A673 (cell line): Measurements from ENCODE around the gene ACCSL. TPM values are rescaled to one million over a fixed set of nuclear protein-coding genes. Genes with fewer than 3 reads are reported as not detected.

Experiments
- BruUV-seq: library from RNA; stranded (reverse); fragments of 400-500 nt; replicated peaks from 2 replicates; lab custom pipeline; 2021; lab: Mats Ljungman, UMichigan
- CTCF ChIA-PET: fragments of 300-600 bp; sonication (Branson Sonifier 250); formaldehyde crosslinking; loops from one replicate; lab custom pipeline; 2022; ENCODE audit warnings: antibody characterized with exemption; lab: Charles Lee
- POLR2A ChIA-PET: fragments of 300-600 bp; sonication (Branson Sonifier 250); formaldehyde crosslinking; loops from one replicate; lab custom pipeline; 2022; ENCODE audit warnings: antibody characterized with exemption; ENCODE audit not compliant: low non-redundant PET; lab: Charles Lee
- DNase-seq: peaks from one replicate; pipeline ENCODE4 v3.0.0-alpha.2; 2015; ENCODE audit warnings: low spot score
- H3K27ac ChIP-seq: fragments of 200-600 bp; sonication (generic); 2 replicates; pipeline ENCODE4 v1.5.1; 2016; ENCODE audit warnings: mixed run types, low read depth, mild to moderate bottlenecking, mixed read lengths, antibody characterized with exemption, low read length; ENCODE audit not compliant: poor library complexity, severe bottlenecking
- H3K27me3 ChIP-seq: fragments of 200-600 bp; sonication (generic); replicated peaks from 2 replicates; pipeline ENCODE4 v1.6.1; 2017; ENCODE audit warnings: mixed run types, low read depth, mild to moderate bottlenecking, mixed read lengths, antibody characterized with exemption, low read length; ENCODE audit not compliant: insufficient read depth, poor library complexity
- H3K36me3 ChIP-seq: fragments of 200-600 bp; sonication (generic); 2 replicates; pipeline ENCODE4 v1.6.1; 2016; ENCODE audit warnings: mixed run types, mild to moderate bottlenecking, mixed read lengths, antibody characterized with exemption, low read length; ENCODE audit not compliant: insufficient read depth, poor library complexity, severe bottlenecking
- H3K4me1 ChIP-seq: fragments of 200-600 bp; sonication (generic); 2 replicates; pipeline ENCODE4 v1.6.1; 2017; ENCODE audit warnings: mixed run types, mild to moderate bottlenecking, mixed read lengths, antibody characterized with exemption, low read length; ENCODE audit not compliant: insufficient read depth, poor library complexity, severe bottlenecking
- H3K4me3 ChIP-seq: fragments of 200-600 bp; sonication (generic); 2 replicates; pipeline ENCODE4 v1.5.1; 2016; ENCODE audit warnings: low read depth, mixed run types, mild to moderate bottlenecking, mixed read lengths, low read length; ENCODE audit not compliant: poor library complexity, severe bottlenecking
- H3K9me3 ChIP-seq: fragments of 200-600 bp; sonication (generic); 2 replicates; pipeline ENCODE4 v1.6.1; 2016; ENCODE audit warnings: mixed run types, low read depth, mild to moderate bottlenecking, mixed read lengths, antibody characterized with exemption, low read length; ENCODE audit not compliant: poor library complexity, severe bottlenecking
- CTCF ChIP-seq: fragments of 300-800, 200-600 bp; sonication (generic); conservative IDR thresholded peaks from 2 replicates; pipeline ENCODE4 v1.5.1; 2017; ENCODE audit warnings: low read depth, mild to moderate bottlenecking, antibody characterized with exemption, low read length, moderate library complexity, mixed read lengths
- EZH2 ChIP-seq: fragments of 200-600 bp; sonication (generic); IDR thresholded peaks from 2 replicates; pipeline ENCODE4 v1.6.1; 2017; ENCODE audit warnings: borderline replicate concordance, low read depth, mild to moderate bottlenecking, mixed read lengths, antibody characterized with exemption, low read length; ENCODE audit not compliant: poor library complexity, severe bottlenecking
- intact Hi-C: fragments of 100-400 bp; cut with micrococcal nuclease; formaldehyde crosslinking; loops from one replicate; pipeline ENCODE4 v1.10.0; 2022; ENCODE audit not compliant: unreplicated experiment
- total RNA-seq: library from RNA; stranded (reverse); gene quantifications from 2 replicates; pipeline ENCODE4 v1.2.3, GENCODE V29; 2021

Gene ACCSL
- total RNA-seq, 1 experiment from 2014 or later: not detected

GRCh38 chr11:44068180-44068579 lies 20.4 kb downstream of the ACCSL start:
- TF ChIP-seq EZH2 (no peak), CTCF (no peak)
- CTCF ChIA-PET: no interaction called here
- H3K27me3 ChIP-seq: no peaks in the 10 kb centered on the region
- H3K9me3 ChIP-seq: no peaks in the 10 kb centered on the region
- H3K4me3 ChIP-seq: no peak overlapping the region
- peaks cover 15% of the 10 kb centered on the region for H3K4me1 ChIP-seq
- DNase-seq: no peak
- POLR2A ChIA-PET: interaction anchor here (0.7 kb wide), 1 partner anchor 126 kb away, joined by 4 read pairs; no protein-coding TSS in a partner anchor
- intact Hi-C loops: no loop called here
- H3K27ac ChIP-seq: no peak overlapping the region
- no peaks in the 10 kb centered on the region for H3K36me3 ChIP-seq
- no TSS peak for BruUV-seq

GRCh38 chr11:44071157-44071556 lies 23.4 kb downstream of the ACCSL start:
- H3K4me3 ChIP-seq: no peak overlapping the region
- no peak overlapping the region for H3K27ac ChIP-seq
- BruUV-seq: no TSS peak
- CTCF ChIA-PET: no interaction called here
- no peaks in the 10 kb centered on the region for H3K36me3 ChIP-seq
- DNase-seq: no peak
- intact Hi-C loops: no loop called here
- TF ChIP-seq EZH2: no peak
- TF ChIP-seq CTCF: 0 out of 2 replicates have a peak, but pooled peaks have one; percentile 20
- peaks cover 9% of the 10 kb centered on the region for H3K4me1 ChIP-seq
- no peaks in the 10 kb centered on the region for H3K27me3 ChIP-seq
- H3K9me3 ChIP-seq: no peaks in the 10 kb centered on the region
- POLR2A ChIA-PET: no interaction called here

GRCh38 chr11:44072757-44073658 lies 25.2 kb downstream of the ACCSL start:
- BruUV-seq: no TSS peak
- no peaks in the 10 kb centered on the region for H3K36me3 ChIP-seq
- no peaks in the 10 kb centered on the region for H3K27me3 ChIP-seq
- H3K27ac ChIP-seq: no peak overlapping the region
- CTCF ChIA-PET: no interaction called here
- no peak for DNase-seq
- POLR2A ChIA-PET: no interaction called here
- H3K4me1 ChIP-seq: no peaks in the 10 kb centered on the region
- H3K9me3 ChIP-seq: no peaks in the 10 kb centered on the region
- intact Hi-C loops: no loop called here
- TF ChIP-seq EZH2 (no peak), CTCF (no peak)
- H3K4me3 ChIP-seq: no peak overlapping the region
